ENCODE results near the gene PDIA4.

GRCh38 chr7:149011491-149011890, 16.8 kb downstream of the PDIA4 start:
- no peak for TF ChIP-seq ERG (CRISPR knock-in tag; IDR thresholded peaks at IDR 0.05)
- no peak for TF ChIP-seq CREM (CRISPR knock-in tag; IDR thresholded peaks at IDR 0.05)
- TF ChIP-seq SP1 (CRISPR knock-in tag; conservative IDR thresholded peaks at IDR 0.05), result no peak
- TF ChIP-seq CTCF (IDR thresholded peaks at IDR 0.05), result no peak
- TF ChIP-seq ATF2 (CRISPR knock-in tag; IDR thresholded peaks at IDR 0.05; ENCODE audit: borderline replicate concordance, low read depth), result no peak
- TF ChIP-seq NFATC4 (CRISPR knock-in tag; IDR thresholded peaks at IDR 0.05), result no peak
- TF ChIP-seq E2F1 (CRISPR knock-in tag; IDR thresholded peaks at IDR 0.05), result no peak
- TF ChIP-seq AFF4 (CRISPR knock-in tag; IDR thresholded peaks at IDR 0.05; ENCODE audit: borderline replicate concordance), result no peak
- TF ChIP-seq PRRX2 (CRISPR knock-in tag; IDR thresholded peaks at IDR 0.05), result no peak
- TF ChIP-seq PREB (CRISPR knock-in tag; IDR thresholded peaks at IDR 0.05; ENCODE audit: borderline replicate concordance), result no peak
- no peak for TF ChIP-seq ATF3 (CRISPR knock-in tag; conservative IDR thresholded peaks at IDR 0.05)
- TF ChIP-seq ZNF425 (CRISPR knock-in tag; conservative IDR thresholded peaks at IDR 0.05), result no peak
- TF ChIP-seq MXD4 (CRISPR knock-in tag; IDR thresholded peaks at IDR 0.05; ENCODE audit: borderline replicate concordance), result no peak
